Fibroblast of villous mesenchyme (primary cell): ENCODE results near the gene GUCY1B1. TPM values are rescaled to one million over a fixed set of nuclear protein-coding genes. Genes with fewer than 3 reads are reported as not detected.

ENCODE experiments used
- DNase-seq: peaks from one replicate; pipeline ENCODE4 v3.0.0-alpha.2; 2010; ENCODE audit warnings: low read depth
- H3K4me3 ChIP-seq: 2 replicates; pipeline ENCODE4 v1.5.1; 2011; ENCODE audit warnings: low read depth, mild to moderate bottlenecking, low read length
- CTCF ChIP-seq: IDR thresholded peaks from 2 replicates; pipeline ENCODE4 v1.5.1; 2012; ENCODE audit warnings: low read depth, mild to moderate bottlenecking, low read length; ENCODE audit not compliant: insufficient read depth
- total RNA-seq: library from RNA; depleted of rRNA; stranded (reverse); fragments of >200 nt; gene quantifications from 2 replicates; pipeline ENCODE4 v1.2.3, GENCODE V29; 2012

Gene GUCY1B1
- total RNA-seq, 1 donor: 1.7 TPM

GRCh38 chr4:155800685-155801343 is 42.0 kb downstream of the GUCY1B1 start:
- H3K4me3 ChIP-seq: no peak overlapping the region
- DNase-seq: no peak
- no peak for TF ChIP-seq CTCF

- TF ChIP-seq CTCF: no peak
- DNase-seq: peak; percentile 39
- H3K4me3 ChIP-seq: no peak overlapping the region
Measured at GRCh38 chr4:155802190-155802959, 43.6 kb downstream of the GUCY1B1 start.

DNA sequence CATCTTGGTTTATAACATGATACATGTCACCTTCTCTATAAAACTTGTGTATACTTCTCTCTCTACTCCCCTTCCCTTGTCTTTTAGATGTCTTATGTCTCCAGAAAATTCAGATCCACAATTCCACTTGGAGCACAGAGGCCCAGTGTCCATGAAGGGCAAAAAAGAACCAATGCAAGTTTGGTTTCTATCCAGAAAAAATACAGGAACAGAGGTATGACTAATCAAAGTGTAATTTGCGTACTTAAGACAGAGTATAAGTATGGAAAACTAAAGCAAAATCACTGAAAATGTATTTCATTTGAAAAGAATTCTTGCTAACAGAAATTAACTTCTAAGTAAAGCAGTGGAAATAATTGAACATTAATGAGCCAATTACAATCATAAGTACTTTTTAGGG is 46.2 kb downstream of the GUCY1B1 start:
- no peak overlapping the region for H3K4me3 ChIP-seq
- no peak for DNase-seq
- TF ChIP-seq CTCF: no peak

DNA sequence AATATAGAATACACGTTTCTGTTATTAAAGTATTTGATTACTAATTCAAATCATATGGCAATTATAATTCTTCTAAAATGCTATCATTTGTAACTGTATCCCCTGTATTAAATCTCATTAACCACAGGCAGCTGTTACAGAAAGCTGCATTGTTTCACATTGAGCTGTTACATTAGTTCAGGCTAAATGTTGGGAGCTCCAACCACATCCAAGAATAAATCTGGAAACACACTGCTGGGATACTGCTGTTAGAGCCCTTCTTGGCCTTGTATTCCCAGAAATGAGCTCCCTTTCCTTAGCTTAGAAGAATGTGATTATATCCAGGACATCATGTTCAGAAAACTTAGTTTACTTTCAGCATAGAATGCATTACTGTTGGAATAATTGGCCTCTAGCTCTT is 48.2 kb downstream of the GUCY1B1 start:
- no peak overlapping the region for H3K4me3 ChIP-seq
- DNase-seq: no peak
- TF ChIP-seq CTCF: no peak

DNA sequence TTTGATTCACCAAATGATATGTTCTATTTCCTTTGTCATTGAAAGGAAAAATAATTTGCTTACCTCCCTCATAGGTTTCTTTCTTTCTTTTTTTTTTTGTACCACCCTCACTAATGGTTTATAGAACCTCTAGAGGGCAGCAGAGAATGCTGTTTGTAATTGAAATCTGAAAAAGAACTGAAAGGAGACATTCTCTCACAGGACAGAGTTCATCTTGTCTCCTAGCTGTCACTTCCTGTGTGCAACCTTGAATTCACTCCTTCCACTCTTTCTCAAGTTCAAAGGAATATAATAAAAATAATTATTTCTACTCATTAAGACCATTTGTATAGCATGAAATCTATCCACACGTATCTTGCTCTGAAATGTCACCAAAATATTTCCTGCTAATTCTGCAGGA is 51.0 kb downstream of the GUCY1B1 start:
- DNase-seq: peak; percentile 83
- TF ChIP-seq CTCF: peak; percentile 68
- no peak overlapping the region for H3K4me3 ChIP-seq

DNA sequence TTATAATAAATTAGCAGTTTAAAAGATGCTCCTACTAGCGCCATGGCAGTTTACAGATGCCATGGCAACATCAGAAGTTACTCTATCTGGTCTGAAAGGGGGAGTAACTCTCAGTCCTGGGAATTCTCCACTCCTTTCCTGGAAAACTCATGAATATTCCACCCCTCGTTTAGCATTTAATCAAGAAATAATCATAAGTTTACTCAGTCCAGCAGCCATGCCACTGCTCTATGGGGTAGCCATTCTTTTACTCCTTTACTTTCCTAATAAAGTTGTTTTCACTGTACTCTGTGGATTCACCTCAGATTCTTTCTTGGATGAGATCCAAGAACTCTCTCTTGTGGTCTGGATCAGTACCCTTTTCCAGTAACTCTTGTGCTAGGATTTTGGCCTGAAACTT is 52.3 kb downstream of the GUCY1B1 start:
- no peak for DNase-seq
- TF ChIP-seq CTCF: no peak
- H3K4me3 ChIP-seq: no peak overlapping the region
